GM21576 (cell line): ENCODE results near the gene BST1.

ENCODE experiments used
- ATAC-seq: cut with Tn5 transposase; IDR thresholded peaks from one replicate; pipeline ENCODE4 v1.9.1; 2021; ENCODE audit warnings: mild to moderate bottlenecking, moderate library complexity; ENCODE audit not compliant: unreplicated experiment

Gene BST1, protein sequence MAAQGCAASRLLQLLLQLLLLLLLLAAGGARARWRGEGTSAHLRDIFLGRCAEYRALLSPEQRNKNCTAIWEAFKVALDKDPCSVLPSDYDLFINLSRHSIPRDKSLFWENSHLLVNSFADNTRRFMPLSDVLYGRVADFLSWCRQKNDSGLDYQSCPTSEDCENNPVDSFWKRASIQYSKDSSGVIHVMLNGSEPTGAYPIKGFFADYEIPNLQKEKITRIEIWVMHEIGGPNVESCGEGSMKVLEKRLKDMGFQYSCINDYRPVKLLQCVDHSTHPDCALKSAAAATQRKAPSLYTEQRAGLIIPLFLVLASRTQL

DNA sequence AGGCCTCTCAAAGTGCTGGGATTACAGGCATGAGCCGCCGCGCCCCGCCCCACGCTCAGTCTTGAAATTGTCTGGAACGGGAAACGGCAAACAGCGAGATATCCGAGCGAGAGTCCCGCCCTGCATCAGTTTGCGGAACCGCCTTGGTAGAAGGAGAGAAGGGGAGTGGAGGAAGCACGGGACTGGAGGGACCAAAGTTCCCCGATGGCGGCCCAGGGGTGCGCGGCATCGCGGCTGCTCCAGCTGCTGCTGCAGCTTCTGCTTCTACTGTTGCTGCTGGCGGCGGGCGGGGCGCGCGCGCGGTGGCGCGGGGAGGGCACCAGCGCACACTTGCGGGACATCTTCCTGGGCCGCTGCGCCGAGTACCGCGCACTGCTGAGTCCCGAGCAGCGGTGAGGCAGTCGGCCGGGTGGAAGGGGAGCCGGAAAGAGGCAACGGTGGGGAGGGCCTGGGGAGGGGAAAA lies at the start of gene BST1:
Gene BST1 (plus strand): TSS at position 125 of the 463 bp plus-strand sequence. CDS start 80 bp downstream, at position 205.
- ATAC-seq: peak; percentile 72

DNA sequence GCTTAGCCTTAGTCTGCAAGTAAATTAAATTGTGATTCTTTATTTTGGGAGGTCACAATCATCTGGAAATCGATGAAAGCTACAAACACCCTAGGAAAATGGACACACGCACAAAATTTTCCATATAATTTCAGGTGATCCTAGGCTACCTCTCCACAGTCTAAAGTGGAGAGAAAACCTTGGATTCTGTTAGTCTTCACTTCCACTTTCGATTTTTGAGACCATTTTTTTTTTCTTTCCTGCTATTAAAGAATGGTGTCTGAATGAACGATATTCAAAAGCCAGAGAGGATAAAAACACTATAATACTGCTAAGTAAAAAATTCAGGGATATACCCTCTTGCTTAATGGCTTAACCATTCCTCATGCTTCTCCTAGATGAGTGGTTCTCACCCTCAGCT lies 49.4 kb upstream of the BST1 start:
- ATAC-seq: no peak

DNA sequence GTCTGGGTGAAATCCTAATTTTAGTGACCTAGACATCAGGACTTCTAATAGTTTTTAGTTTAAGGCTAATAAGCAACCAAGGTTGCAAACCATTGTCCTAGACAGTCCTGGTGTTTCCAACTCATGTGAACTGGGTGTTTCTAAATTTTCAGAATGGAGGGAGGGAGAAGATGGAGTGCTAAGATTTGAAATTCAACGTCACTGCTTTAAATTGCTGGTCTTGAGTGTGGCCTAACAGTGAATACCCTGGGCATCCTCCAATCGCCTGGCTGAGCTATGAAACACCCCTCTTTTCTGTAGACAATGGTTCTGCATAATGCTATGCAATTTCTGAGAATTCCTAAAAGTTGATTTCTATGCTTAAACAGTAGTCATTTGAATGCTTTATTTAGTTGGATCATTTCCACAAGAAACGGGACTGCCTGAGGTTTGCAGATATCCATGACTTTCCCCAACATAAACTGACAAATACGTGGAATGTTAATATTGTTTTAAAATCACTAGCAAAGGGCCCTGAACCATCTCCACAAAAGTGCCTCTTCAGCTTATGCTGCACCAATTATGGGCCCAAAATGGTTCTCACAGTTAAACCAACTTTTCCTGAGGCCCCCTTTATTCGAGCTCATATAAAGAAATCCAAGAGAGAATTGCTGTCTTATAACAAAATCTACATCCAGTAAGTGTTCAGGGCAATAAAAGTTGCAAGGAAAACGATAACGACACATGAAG lies 48.8 kb upstream of the BST1 start:
- peak; percentile 20 for ATAC-seq

DNA sequence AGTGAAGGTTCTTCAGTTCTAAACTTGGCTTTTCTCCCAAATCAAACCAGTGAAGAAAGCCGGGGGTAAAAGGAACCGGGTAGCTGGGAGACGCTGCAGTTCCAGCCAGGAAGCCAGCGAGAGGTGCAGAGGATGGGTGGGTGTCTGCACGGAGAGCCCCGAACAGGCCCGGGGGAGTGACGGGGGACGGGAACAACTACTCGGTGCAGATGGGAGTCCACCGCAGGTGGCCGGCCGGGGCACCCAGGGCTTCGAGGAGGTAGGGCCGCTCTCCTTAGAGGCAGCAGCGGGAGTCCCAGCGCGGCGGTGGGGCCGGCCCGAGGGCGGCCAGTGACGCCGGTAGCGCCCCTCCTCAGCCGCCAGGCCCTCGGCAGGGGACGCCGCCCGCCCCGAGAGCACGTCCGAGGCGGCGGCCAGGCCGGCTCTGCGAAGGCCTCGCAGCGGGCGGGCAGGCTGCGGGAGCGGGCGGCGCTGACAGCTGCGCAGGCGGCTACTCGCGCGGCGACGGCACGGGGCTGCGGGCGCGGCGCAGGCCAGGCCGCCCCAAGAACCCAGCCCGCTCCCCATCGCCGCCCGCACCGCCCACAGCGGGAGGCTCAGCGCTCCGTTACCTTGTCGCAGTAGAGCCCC lies 48.2 kb upstream of the BST1 start:
- peak; percentile 40 for ATAC-seq

DNA sequence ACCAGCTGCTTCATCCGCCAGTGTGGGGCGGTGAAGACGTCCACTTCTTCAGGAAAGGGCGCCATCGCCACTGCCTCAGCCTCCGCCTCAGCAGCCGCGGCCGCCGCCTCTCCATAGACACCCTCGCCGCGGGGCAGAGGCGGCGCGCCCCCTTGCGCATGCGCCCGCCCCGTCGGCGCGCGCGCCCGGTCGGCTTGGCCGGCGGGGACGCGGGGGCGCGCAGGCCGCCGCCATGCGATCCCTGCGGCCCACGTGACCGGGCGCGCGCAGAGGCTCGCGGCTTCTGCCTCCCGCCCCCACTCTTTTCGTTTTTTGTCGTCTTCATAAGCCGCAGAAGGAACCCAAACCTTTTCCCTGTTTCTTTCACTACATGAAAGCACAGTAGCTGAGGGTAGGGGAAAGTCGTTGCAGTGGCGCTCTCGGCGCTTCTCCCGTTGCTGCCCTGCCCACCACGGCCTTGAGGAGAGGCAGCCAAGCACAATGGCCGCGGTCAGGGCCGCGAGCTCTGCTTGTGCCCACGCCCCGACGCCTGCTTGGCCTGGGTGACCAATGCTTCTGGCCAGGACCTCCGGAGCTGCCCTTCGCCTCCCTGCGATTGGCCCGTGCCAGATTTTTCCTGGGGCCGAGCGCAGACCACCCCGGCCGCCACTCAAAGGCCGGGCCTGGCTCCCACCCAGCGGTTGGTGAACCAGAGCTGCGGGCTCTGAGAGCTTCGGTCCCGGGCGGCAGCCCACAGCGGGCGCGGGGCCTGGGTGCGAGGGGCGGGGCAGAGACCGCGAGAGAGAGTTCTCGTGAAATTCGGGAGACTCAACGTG lies 47.4 kb upstream of the BST1 start, which contains the start of gene FBXL5:
Gene FBXL5 (minus strand): TSS at position 135 of the 815 bp plus-strand sequence. CDS start 70 bp downstream, at position 65.
- ATAC-seq: peak; percentile 61

DNA sequence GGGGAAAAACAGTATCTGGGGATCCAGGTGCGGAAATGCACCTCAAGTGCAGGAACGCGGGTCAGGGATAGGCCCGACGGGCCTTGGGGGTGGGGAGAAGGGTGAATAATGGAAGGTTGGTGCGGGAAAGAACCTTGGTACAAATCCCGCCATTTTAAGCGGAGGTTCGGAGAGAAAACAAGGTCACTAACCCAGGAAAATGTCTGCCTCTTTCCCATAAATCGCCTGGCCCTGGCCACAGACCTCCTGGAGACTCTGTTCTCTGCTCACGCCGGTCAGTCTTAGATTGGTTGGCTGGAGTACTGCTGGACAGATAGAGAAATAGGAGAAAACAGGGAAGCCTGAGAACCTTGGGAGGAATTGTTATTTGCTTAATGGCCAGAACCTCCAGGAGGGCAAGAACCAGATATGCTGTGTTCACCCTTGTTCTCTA lies 46.8 kb upstream of the BST1 start:
- no peak for ATAC-seq

DNA sequence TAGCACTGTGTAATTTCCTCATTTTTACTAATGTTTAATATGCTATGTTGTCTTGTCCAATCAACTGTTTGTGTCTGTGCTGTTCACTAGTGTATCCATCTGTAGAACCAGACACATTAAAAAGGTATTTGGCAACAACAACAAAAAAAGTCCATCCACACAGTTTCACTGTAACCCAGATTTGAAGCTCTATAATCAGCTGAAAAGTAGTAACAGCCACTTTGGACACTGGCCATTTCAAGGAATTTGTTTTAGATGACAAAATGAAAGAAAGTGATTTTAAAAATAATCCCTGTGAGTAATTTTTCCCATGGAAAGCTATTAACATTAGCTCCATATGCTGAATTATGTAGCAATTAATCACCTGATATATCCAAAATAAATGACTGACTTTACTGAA lies 45.5 kb upstream of the BST1 start:
- ATAC-seq: no peak

DNA sequence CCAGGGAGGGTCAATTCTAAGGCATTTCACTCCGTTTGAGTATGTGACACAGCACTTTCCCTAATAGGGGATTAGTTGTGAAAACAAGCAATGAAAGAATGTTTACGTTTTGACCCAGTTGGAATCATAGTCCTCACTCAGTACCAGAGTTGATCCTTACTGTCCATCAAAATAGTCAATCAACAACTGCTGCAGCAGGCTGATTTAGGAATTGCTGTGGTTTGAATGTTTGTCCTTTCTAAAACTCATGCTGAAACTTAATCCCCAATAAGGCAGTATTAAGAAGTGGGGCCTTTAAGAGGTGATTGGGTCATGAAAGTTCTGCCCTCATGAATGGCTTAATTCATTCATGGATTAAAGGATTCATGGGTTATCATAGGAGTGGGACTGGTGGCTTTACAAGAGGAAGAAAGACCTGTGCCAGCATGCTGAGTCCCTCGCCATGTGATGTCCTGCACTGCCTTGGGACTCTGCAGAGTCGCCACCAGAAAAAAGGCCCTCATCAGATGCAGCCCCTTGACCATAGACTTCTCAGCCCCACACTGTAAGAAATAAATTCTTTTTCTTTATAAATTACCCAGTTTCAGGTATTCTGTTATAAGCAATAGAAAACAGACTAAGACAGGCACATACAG lies 44.6 kb upstream of the BST1 start:
- no peak for ATAC-seq

DNA sequence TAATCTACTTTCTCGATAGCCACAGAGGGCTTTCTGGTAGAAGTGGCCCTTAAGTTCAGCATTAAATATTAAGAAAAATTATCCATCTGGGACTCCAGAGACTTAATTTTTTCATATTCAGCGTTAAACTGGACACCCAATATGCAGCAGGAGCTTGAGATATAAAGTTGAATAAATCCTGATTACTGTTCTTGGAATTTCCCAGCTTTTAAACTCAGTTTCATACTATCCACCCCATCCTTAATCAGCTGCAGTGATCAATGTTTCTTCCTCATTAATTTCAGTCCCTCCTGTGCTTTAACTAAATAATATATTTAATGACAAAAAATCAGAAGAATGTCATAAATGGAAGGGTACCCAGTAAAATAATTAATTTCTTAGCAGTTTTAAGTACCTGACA lies 44.1 kb upstream of the BST1 start:
- ATAC-seq: no peak

DNA sequence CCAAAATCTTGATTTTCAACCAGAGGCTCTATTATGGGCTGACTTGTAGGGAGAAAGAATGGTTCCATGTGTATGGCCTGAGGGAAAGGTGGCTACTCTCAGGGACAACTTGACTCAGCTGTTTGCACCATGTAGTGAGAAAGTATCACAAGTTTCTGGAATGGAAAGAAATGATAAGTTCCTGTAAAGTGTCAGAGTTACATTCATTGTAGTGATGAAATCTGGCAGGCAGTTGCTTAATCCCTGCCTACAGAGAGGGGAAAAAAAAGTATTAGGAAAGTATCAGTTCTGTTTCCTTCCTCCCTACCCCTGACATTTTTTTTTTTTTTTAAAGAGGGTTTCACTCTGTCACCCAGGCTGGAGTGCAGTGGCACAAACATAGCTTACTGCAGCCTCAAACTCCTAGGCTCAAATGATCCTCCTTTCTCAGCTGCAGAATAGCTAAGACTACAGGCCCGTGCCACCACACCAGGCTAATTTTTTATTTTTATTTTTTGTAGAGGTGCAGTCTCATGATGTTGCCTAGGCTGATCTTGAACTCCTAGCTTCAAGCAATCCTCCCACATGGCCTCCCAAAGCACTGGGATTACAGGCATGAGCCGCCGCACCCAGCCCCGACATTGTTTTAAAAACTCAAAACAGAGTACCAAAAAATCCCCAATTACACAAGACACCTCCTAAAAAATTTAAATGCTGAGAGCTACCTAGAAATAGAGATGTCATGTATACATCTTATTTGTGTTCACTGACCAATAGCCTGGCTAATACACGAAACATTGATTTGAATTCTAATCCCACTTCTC lies 42.9 kb upstream of the BST1 start:
- ATAC-seq: no peak

DNA sequence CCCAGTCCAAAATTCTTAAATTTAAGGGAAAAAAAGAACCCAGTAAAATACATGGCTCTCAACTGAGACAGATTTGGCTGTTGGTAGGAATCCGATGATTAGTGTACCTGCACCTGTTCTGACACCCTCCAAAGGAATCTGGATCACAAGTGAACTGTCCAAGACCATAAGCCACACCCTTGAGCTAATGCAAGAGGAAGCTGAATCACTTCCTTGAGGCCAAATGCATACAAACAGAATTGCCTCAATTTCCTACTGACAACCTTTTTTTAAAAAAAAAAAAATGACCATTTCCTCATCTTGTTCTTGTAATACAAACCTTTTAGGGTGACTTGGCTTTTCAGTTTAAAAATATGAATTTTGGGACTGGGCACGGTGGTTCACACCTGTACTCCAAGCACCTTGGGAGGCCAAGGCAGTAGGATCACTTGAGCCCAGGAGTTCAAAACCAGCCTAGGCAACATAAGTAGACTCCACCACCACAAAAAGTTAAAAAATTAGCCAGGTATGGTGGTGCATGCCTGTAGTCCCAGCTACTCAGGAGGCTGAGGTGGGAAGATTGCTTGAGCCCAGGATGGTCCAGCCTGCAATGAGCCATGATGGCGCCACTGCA lies 37.0 kb upstream of the BST1 start:
- no peak for ATAC-seq

DNA sequence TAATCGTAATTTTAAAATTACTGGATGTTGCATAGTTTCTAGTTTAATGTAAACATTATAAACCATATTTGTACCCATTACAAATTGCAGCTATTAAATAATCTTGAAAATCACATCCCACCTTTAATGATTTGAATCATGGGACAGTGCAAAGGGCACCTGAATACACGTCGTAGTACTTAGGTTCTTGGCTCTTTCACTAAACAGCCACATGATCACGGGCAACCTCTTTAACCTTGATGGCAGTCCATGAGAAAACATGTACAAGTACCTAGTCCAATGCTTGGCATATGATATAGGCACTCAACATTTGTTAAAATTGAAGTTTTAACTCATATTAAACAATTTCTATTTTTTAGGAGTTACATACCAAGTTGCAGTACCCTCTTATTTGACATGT lies 35.9 kb upstream of the BST1 start:
- no peak for ATAC-seq

DNA sequence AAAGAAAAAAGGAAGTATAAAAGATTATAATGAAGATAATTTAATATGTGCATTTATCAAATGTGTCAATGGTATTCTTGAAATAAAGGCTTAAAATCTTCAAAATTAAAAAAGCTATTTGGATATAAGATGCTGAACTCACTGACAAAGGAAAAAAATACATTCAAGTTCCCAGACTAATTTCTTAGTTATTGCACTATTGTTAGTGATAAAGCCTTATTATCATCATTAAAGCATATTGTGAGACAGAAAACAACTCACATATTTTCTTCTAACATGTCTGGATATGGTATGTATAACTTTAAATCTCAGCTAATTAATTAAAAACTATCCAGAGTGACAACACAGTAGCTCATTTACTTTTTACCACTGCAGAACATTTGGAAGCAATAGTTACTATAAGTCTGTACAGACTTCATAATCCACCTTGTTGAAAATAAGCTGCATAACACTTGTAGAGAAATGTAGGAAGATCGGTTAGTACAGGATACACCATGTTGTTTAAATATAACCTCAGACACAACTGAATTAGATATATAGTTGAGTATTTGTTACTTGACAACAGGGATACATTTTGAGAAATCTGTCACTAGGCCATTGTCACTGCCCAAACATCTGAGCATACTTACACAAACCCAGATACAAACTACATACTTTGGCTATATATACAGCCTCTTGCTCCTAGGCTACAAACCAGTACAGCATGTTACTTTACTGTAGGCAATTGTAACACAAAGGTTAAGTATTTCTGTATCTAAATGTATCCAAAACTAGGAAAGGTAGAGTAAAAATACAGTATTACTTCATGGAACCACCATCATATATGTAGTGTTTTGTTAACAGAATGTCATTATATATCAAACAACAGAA lies 34.1 kb upstream of the BST1 start:
- no peak for ATAC-seq

DNA sequence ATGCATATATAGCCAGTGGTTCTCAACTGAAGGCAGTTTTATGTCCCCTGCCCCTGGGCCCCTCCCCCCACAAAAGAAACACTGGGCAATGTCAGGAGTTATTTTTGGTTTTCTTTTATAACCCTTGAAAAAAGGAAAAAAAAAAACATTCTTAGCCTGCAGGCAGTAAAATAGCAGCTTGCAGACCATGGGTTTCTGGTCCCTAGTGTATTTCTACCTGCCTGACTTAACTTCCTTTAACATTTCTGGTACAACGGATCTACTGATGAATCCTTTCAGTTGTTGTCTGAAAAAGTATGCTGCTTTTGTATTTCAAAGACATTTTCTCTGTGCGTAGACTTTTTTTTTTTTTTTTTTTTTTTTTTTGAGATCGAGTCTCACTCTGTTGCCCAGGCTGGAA lies 32.3 kb upstream of the BST1 start:
- no peak for ATAC-seq

DNA sequence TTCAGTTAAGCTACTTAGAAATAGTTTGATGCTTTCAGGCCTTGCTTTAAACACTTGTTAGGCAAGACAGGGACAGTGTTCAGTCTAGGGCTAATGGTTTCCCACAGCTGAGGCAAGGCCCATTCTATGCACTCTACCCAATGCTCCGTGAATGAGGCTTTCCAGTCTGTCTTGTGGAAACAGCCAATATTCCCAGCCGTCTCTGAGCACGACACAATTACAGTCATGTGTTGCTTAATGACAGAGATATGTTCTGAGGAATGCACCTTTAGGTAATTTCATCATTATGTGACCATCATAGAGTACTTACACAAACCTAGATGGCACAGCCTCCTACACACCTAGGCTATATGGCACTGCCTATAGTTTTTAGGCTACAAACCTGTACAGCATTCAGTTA lies 30.8 kb upstream of the BST1 start:
- ATAC-seq: no peak

DNA sequence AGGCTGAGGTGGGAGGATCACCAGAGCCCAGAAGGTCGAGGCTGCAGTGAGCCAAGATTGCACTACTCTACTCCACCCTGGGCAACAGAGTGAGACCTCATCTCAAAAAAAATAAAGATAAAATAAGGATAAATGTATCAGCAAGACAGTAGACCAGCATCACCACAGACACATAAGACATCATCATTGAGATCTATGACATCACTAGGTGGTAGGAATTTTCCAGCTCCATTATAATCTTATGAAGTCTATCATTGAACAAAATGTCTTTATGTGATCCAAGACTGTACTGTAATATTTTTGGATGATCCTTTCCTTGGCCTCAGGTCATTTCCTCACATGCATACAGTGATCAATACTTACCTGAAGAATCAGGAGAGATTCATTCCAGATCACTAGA lies 29.5 kb upstream of the BST1 start:
- ATAC-seq: no peak

DNA sequence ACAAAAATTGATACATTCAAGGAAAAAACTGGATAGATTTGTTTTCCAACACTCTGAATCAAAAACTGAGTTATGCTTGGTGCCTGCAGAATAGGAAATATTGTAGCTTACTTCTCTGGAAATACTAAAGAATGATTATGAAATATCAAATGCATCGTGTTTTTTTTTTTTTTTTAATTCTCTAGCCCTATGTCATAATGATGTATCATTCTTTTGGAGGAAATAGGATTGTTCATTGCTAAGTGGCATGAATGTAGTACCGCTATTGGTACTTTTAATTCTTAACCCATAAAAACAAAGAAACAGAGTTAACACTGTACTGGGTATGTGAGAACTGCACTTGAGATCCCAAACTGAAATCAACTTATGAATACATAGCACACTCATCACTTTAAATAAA lies 28.8 kb upstream of the BST1 start:
- ATAC-seq: no peak

DNA sequence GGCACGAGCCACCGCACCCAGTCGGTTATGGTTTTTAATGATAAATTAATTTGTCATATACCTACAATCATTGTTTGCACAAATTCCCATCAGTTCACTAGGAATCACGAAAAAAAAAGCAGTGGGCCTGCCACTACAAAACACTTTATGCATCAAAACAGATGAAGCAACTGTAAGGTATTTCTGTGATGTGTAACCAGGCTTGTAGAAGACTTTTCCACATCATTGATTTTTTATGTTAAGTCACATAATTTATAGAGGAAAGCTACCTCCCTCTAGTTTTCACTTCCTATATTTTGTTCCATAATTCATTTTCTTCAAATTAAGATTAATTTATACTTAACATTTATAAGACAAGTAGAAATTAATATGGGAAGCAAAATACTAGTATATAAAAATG lies 27.9 kb upstream of the BST1 start:
- no peak for ATAC-seq
